GM18505 (cell line): ENCODE results near the gene ECE2.

Experiments used
- ATAC-seq: cut with Tn5 transposase; IDR thresholded peaks from one replicate; pipeline ENCODE4 v1.9.1; 2021; ENCODE audit not compliant: unreplicated experiment
- POLR2A ChIP-seq: IDR thresholded peaks from 4 replicates; pipeline ENCODE4 v1.6.1; 2011; ENCODE audit warnings: borderline replicate concordance; ENCODE audit not compliant: insufficient read depth, insufficient read length; ENCODE audit errors: extremely low read depth

The ECE2 gene

DNA sequence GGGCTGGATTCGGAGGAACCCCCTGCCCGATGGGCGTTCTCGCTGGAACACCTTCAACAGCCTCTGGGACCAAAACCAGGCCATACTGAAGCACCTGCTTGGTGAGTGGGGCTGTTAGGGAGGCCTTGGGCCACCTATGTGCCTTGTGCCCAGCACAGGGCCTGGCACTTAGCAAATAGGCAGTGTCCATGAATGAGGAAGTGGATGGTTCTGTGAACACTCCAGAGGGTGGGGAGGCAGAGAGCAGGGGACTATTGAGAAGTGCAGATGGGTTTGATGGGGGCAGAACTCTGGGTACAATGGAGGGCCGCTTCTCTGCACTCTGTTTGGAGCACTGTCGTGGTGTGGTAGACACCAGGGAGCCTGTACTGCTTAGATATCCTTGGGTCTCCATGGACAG lies 1.5 kb downstream of the ECE2 start:
- ATAC-seq: no peak
- TF ChIP-seq POLR2A: no peak

DNA sequence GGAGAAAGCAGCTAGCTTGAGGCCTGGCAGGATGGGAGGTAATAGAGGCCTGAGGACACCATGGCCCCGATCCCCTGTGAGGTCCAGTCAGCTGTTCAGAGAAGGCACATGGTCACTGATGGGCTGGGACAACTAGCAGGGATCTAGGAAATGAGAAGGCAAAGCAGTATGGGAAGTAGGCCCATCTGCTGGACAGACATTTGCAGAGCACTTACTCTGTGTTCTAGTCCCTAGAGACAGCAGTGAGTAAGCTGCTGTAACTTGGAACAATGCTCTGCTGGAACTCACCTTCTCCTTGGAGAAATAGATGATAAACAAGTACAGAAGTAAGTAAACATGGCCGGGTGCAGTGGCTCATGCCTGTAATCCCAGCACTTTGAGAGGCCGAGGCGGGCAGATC lies 7.1 kb downstream of the ECE2 start:
- ATAC-seq: no peak
- no peak for TF ChIP-seq POLR2A

- no peak for ATAC-seq
- no peak for TF ChIP-seq POLR2A
Observed at GRCh38 chr3:184283681-184284080, 7.9 kb downstream of the ECE2 start.

GRCh38 chr3:184284696-184285095 lies 8.9 kb downstream of the ECE2 start:
- no peak for ATAC-seq
- TF ChIP-seq POLR2A: no peak

DNA sequence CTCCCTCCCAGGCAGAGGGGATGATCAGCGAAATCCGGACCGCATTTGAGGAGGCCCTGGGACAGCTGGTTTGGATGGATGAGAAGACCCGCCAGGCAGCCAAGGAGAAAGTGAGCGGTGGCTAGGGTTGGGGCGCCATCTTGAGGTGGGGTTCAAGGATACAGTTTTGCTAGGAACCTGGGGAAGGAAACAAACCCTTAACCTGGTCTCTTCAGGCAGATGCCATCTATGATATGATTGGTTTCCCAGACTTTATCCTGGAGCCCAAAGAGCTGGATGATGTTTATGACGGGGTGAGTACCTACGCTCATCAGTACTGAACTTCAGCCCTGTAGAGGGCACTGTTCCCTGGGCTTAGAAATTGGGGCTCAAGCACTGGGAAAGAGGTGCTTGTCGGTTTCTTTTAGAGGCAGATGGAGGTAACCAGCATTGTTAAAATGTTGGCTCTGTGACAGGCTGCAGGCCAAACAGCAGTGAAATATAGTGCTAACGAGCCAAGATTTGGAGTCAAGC lies 13.7 kb downstream of the ECE2 start:
- TF ChIP-seq POLR2A: no peak
- ATAC-seq: no peak

GRCh38 chr3:184290331-184290730 lies 14.5 kb downstream of the ECE2 start:
- ATAC-seq: no peak
- TF ChIP-seq POLR2A: no peak

GRCh38 chr3:184291044-184291737 lies 15.4 kb downstream of the ECE2 start:
- no peak for ATAC-seq
- no peak for TF ChIP-seq POLR2A

GRCh38 chr3:184291738-184292445 lies 16.1 kb downstream of the ECE2 start:
- ATAC-seq: no peak
- no peak for TF ChIP-seq POLR2A

DNA sequence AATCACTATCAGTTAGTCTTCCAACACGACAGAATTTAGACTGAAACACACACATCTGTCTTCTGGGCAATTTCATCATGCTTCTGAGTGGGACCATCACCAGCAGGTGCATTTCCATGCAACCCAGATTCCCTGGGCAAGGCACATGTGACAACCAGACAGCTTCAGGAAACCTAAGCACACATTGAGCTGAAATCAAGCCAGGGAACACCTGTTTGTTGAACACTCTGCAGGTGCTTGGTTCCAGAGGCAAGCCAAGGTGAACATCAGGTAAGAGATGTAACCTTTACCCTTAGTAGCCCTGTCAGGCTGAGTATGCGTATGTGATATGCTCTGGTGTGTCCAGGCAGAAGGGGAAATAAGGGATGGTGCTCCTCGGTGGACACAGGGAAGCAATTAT lies 19.9 kb downstream of the ECE2 start:
- no peak for TF ChIP-seq POLR2A
- no peak for ATAC-seq

DNA sequence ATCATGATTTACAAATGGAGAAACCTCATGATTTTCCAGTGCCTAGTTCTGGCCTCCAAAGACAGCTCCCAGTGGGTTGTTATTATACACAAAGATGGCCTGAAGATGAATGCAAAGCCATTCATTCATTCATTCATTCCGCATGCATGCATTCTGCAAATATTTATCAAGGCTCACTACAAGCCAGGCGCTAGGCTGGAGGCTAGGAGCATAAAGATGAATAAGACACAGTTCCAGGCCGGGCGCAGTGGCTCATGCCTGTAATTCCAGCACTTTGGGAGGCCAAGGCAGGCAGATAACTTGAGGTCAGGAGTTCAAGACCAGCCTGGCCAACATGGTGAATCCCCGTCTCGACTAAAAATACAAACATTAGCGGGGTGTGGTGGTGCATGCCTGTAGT lies 20.8 kb downstream of the ECE2 start:
- TF ChIP-seq POLR2A: no peak

DNA sequence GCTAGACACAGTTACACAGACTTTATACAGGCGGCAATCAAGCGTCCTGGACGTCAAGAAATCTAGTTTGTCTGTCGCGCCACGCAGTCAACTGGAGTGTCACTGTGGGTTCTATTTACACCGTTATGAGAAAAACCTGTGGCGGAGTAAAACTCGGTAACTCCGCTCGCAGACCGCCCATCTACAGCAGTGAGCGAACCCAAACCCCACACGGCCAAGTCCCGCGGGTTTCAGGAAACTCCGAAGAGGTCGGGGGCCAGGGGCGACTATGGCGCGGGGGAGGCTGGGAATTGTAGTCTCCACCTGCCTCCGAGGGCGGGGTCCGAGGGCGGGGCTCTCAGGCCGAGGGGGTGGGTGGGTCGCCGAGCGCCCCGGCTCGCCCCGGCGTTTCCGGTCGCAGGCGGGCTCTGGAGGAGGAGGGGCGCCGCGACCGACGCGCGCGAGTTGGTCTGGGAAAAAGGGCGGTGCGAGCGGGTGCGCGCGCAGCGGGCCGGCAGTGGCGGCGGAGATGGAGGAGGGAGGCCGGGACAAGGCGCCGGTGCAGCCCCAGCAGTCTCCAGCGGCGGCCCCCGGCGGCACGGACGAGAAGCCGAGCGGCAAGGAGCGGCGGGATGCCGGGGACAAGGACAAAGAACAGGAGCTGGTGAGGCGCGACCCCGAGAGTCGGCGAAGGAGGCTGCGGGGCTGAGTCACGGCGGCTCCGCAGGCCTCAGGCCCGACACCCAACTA lies 23.1 kb downstream of the ECE2 start, which contains the start of gene PSMD2:
TSS of gene PSMD2 (plus strand) at position 483 of the 729 bp plus-strand sequence. CDS start at position 509, 26 bp downstream.
- peak; percentile 79 for TF ChIP-seq POLR2A
- ATAC-seq: peak; percentile 92

More for the DNA sequence above, 20.8 kb downstream of the ECE2 start:
- ATAC-seq: no peak

DNA sequence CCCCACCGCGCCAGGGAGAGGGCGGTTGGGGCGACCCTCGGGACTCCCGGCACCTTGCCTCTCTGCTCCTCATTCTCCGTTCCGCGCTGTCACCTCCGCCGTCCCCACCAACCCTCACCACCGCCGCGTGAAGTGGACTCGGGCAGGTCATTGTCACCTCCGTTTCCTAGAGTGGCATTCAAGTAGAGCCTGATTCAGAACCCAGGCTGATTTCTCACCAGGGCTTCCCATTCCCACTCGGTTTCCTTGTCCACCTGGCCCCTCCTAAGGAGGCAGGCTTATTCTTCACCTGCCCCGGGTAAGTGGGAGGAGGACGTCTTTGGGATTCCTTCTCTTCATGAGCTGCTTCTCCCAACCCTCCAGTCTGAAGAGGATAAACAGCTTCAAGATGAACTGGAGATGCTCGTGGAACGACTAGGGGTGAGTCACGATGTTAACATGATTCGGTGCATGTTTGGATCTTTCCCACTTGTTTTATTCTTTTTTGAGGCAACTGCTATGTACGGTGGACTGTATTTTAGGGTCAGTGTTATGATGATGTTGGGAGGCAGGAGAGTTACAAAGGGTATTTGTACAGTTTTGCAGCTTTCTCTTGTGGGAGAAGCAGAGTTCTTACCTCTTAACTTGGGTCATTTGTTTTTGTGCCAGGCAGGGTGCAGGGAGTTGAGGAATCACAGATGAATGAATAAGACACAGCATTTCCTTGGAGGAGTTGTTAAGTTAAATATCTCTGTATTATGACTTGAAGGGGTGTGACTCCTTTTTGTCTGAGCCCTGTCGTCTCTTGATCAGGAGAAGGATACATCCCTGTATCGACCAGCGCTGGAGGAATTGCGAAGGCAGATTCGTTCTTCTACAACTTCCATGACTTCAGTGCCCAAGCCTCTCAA lies 23.9 kb downstream of the ECE2 start:
- TF ChIP-seq POLR2A: no peak
- ATAC-seq: no peak

- ATAC-seq: no peak
- no peak for TF ChIP-seq POLR2A
Observed at GRCh38 chr3:184300378-184300720, 24.5 kb downstream of the ECE2 start.
